ENCODE data around the gene CSGALNACT2. TPM values are rescaled to one million over a fixed set of nuclear protein-coding genes. Genes with fewer than 3 reads are reported as not detected.

CSGALNACT2 gene
- total RNA-seq, 8 experiments from 2014 or later, result 6.6 to 22.9 (median 11.8) TPM

DNA sequence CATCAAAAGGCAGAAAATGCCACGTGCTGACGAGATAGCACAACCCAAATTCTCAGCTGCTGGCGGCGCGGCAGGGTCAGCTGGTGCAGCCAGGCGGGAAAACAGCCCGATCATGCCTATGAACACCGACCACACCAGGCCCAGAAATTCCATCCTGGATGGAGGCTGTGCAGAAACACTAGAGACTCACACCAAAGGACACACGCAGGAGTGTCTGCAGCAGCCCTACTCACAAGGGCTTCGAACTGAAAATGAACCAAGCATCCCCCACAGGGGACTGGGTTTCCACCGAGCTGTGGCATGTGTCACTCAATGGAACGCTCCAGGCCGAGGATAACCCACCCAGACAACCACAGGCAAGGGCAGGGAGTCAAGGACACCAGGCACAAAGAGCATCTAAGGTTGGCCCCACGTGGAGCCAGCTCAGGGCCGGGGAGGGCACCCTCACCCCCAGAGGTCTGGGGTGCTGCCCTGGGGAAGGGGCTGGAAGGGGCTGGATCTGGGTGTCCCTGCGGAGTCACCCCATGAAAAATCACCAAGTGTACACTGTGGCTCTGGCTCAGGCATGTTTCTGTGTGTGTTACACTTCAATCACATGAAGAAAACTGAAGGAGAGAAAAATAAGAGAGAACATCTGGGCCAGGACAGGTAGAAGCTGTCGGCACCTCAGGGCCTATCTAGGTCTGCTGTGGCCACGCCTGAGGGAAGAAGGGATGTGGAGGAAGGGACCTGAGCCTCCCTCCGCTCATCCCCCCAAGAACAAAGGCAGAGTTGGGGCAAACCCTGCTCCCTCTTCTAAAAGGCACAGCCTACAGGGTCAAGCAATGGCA is 95.6 kb downstream of the CSGALNACT2 start:
- in situ Hi-C loops (cut with MboI; ENCODE audit: low pct_unique_long_range_greater_than_20kb in 2 of 9, low sequenced_read_pairs in 9 of 9, unreplicated experiment in 9 of 9), result no loop called here
- no peak overlapping the region for H3K4me3 ChIP-seq
- ATAC-seq (replicated peaks in 6 of 8), result no peak
- H3K4me1 ChIP-seq (replicated peaks in 1 of 2), result no peaks in the 10 kb centered on the region
- no peak overlapping the region for H3K27ac ChIP-seq
- WGBS, 10 experiments, result 27 to 100% (median 80%) methylated on average over 1 to 9 of the region's 19 CpGs; no CpG with 5 or more reads in 1 of the 10 experiments

DNA sequence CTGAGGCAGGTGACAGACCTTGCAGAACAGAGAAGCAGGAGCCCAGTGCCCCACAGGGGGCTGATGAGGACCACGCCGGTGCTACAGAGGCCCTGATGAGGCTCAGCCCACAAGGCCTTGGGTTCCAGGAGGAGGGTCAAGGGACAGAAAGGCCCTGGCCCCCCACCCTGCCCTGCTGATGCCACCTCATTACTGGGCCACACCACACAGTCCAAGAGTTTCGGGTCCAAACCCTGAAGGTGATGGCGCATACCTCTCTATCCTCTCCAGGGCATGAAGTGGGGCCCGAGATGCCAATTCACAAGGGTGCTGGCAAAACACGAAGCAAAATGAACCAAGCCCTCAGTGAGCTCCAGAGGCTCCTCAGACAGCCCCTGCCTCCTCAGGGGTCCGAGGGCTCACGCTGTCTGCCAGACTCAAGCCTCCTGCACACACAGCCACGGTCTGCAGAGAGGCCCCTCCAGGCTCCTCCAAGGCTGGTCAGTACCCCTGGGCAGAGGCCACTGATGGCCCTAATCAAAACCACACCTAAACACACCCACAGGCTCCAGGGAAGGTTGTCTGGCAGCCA is 96.3 kb downstream of the CSGALNACT2 start:
- no peak for ATAC-seq (replicated peaks in 6 of 8)
- 8 to 87% (median 69%) methylated on average over 1 to 6 of the region's 9 CpGs; no CpG with 5 or more reads in 5 of the 10 experiments for WGBS, 10 experiments
- no peaks in the 10 kb centered on the region for H3K4me1 ChIP-seq (replicated peaks in 1 of 2)
- H3K4me3 ChIP-seq, result no peak overlapping the region
- H3K27ac ChIP-seq, result no peak overlapping the region
- in situ Hi-C loops (cut with MboI; ENCODE audit: low pct_unique_long_range_greater_than_20kb in 2 of 9, low sequenced_read_pairs in 9 of 9, unreplicated experiment in 9 of 9), result no loop called here

Other genes starting within 250 kb of the CSGALNACT2 start
- 10 to 100 TPM in 1 of 8 experiments, 1 to 10 TPM in 2, under 1 TPM in 5; 0.36 to 24.1 (median 0.71) TPM for gene RET, start 61.4 kb upstream of the CSGALNACT2 start, total RNA-seq
- gene RASGEF1A, start 128.6 kb downstream of the CSGALNACT2 start, total RNA-seq, result 1 to 10 TPM in 1 of 8 experiments, under 1 TPM in 7; 0.20 to 1.3 (median 0.45) TPM
- under 1 TPM in 1 of 8 experiments, not detected in 7; 0.29 TPM for gene FXYD4, start 233.2 kb downstream of the CSGALNACT2 start, total RNA-seq

Data from motor neuron (in vitro differentiated cells).